Cardiac fibroblast (primary cell): ENCODE measurements around the gene OXNAD1.

Experiments used
- DNase-seq, 2 donors: peaks; one replicate each; pipeline versions ENCODE4 v3.0.0 to v3.0.0-alpha.2; 2010; ENCODE audit warnings: low read depth in 2 of 2
- H3K4me3 ChIP-seq, 2 donors: replicated peaks in 1 of 2; 1 replicate in 1 of 2; 2 replicates in 1 of 2; pipeline ENCODE4 v1.5.1; 2011; ENCODE audit warnings: low read depth in 2 of 2, low read length in 2 of 2, mild to moderate bottlenecking in 2 of 2, moderate library complexity in 1 of 2
- TF ChIP-seq, protein P1 (sequence below): IDR thresholded peaks from one replicate; pipeline ENCODE4 v1.5.1; 2011; ENCODE audit warnings: low read depth, mild to moderate bottlenecking, low read length, inconsistent platforms

The OXNAD1 gene

DNA sequence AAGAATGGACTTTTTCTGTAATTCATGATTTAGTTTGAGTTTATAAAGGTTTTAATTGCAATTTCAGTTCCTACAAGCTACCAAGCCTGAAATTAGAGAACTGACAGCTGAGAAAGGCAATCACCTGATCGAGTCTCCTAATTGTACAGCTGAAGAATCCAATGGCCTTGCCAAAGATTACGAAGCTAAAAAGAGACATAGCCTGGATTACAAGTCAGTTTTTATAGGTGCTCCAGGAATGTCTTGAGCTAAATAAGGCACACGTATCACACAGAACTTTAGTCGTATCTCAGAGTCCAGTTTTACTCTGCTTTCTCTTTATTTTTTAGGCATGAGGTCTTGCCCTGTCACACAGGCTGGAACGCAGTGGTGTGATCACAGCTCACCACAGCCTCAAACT, 6.8 kb upstream of the OXNAD1 start:
- no peak for DNase-seq
- TF ChIP-seq, protein P1, sequence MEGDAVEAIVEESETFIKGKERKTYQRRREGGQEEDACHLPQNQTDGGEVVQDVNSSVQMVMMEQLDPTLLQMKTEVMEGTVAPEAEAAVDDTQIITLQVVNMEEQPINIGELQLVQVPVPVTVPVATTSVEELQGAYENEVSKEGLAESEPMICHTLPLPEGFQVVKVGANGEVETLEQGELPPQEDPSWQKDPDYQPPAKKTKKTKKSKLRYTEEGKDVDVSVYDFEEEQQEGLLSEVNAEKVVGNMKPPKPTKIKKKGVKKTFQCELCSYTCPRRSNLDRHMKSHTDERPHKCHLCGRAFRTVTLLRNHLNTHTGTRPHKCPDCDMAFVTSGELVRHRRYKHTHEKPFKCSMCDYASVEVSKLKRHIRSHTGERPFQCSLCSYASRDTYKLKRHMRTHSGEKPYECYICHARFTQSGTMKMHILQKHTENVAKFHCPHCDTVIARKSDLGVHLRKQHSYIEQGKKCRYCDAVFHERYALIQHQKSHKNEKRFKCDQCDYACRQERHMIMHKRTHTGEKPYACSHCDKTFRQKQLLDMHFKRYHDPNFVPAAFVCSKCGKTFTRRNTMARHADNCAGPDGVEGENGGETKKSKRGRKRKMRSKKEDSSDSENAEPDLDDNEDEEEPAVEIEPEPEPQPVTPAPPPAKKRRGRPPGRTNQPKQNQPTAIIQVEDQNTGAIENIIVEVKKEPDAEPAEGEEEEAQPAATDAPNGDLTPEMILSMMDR: no peak
- H3K4me3 ChIP-seq: no peak overlapping the region

DNA sequence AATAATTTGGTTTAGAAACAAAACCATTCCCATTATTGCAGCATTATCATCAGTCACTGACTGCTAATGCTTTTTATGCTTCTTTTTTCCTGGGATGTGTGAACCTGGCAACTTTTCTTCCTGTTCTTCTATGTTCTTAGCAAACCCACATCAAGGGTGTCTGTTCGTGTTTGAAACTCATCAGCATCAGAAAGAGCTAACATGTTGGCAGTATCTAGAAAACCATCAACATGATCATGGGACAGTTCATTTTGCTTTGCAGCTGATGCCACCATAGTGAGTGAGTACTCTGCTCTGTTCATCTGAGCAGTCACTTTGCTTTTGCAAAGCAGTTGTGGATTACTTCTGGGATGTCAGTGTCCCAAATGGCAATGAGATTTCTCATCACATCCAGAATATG, 6.1 kb upstream of the OXNAD1 start:
- H3K4me3 ChIP-seq: no peak overlapping the region
- TF ChIP-seq, protein P1: no peak
- DNase-seq: no peak

DNA sequence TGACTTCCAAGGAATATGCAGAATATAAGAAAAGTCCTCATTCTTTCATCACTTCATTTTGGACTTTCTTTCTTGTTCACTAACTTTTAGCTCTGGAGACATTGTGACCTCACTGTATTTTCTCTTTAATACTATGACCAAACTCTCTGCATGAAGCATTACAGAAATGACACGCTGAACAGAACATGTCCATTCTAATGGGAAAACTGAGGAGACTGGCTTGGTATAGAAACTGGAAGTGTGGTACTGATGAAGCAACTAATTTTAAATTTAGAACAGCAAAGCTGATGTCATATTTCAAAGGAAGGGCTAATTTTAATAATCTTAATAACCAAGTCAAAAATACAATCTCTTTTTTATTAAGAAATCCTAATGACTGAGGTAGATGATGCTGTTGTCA, 5.0 kb upstream of the OXNAD1 start:
- no peak for DNase-seq
- TF ChIP-seq, protein P1: no peak

DNA sequence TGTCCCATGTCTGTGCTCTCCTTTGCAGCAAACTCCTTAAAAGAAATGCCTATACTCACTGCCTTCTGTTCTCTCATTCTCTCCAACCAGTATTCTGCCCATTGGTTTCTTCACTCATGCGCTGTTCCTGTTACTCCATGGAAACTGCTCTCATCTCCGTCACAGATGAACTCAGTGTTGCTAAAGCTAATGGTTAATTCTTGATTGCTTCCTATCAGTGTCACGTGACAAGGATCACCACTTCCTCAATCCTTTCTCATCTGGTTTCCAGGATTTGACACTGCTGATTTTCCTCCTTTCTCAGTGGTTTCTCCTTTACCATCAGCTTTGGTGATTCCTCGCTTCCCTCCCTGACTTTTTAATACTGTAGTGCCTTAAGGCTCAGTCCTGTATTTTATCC, 2.8 kb upstream of the OXNAD1 start:
- DNase-seq: no peak
- TF ChIP-seq, protein P1: no peak
- H3K4me3 ChIP-seq: no peak overlapping the region

More for the DNA sequence above, 5.0 kb upstream of the OXNAD1 start:
- H3K4me3 ChIP-seq: no peak overlapping the region

DNA sequence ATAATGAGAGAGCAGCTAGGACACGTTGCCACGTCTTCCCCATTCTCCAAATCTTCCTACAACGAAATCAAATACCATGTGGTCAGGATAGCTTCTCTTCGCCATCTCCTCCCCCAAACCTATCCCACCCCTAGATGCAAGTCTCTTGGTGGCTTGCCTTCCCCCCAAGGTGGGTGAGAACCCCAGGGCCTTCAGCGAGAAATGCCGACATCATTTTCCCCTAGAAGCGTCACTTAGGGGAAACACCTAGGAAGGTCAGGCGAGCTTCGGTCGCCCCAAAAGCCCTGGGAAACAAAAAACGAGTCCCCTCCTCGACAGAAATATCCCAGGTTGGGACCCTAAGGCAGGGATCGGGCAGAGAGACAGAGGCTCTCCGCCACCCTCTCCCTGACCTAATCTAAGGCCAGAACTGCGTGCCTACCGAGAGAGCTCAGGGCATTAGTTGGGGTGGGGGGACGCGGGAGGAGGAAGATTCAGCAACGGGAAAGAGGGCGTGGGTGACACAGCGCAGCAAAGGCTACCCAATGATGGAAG, 771 bp upstream of the OXNAD1 start:
- H3K4me3 ChIP-seq: peak overlapping the region; percentile 85 to 89
- peak in 1 of 2 donors; percentile 15 for DNase-seq
- TF ChIP-seq, protein P1: no peak

DNA sequence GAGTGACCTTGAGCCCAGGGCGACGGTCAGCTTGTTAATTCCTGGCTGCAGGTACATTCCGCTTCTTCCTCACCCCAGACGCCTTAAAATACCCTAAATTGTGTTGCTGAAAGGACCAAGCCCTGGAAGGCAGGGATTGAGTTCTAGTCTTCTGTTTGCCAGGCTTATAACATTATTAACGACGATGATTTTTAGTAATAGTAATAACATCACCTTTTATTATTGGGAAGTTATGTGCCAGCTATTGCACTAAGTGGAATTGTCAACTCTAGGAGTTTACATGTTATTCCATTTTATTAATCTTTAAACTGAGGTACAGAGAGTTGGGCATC, 409 bp downstream of the OXNAD1 start:
- DNase-seq: no peak
- TF ChIP-seq, protein P1: no peak
- peak overlapping the region; percentile 85 to 89 for H3K4me3 ChIP-seq

DNA sequence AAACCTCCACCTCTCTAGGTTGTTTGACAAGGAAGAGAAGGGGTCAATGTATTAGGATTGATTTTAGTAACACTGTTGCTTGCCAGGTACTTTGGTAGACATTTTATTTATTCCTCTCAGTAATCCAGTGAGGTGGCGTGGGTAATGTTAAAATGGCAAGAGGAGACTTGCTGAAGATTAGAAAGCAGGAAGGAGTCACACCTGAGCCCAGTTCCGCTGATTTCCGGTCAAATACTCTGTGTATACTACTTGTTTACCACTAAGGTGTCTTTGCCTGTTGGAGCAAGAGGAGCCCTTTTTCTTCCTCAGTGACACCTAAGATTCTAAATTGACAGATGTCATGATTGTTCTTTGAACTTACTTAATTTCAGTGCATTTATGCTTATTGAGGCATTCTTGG, 1.7 kb downstream of the OXNAD1 start:
- no peak for DNase-seq
- TF ChIP-seq, protein P1: no peak
- H3K4me3 ChIP-seq: no peak overlapping the region
